Adipocyte (in vitro differentiated cells): ENCODE data around the gene CCDC171.

Experiments used
- DNase-seq: peaks from one replicate; pipeline ENCODE4 v3.0.0-alpha.2; 2015; ENCODE audit warnings: low read depth
- H3K27me3 ChIP-seq: replicated peaks from 2 replicates; pipeline ENCODE4 v1.7.0; 2013; ENCODE audit warnings: mild to moderate bottlenecking, low read length, moderate library complexity; ENCODE audit not compliant: control insufficient read depth, insufficient read depth
- H3K36me3 ChIP-seq: 2 replicates; pipeline ENCODE4 v1.7.0; 2013; ENCODE audit warnings: low read length, mild to moderate bottlenecking, moderate library complexity; ENCODE audit not compliant: control insufficient read depth, insufficient read depth, severe bottlenecking
- H3K4me1 ChIP-seq: 2 replicates; pipeline ENCODE4 v1.7.0; 2013; ENCODE audit warnings: mild to moderate bottlenecking, low read length, moderate library complexity; ENCODE audit not compliant: control insufficient read depth, insufficient read depth
- H3K4me3 ChIP-seq: 2 replicates; pipeline ENCODE4 v1.7.0; 2013; ENCODE audit warnings: mild to moderate bottlenecking, low read length, moderate library complexity
- H3K9ac ChIP-seq: 2 replicates; pipeline ENCODE4 v1.7.0; 2013; ENCODE audit warnings: mild to moderate bottlenecking, low read length, moderate library complexity
- H3K9me3 ChIP-seq: 2 replicates; pipeline ENCODE4 v1.7.0; 2013; ENCODE audit warnings: mild to moderate bottlenecking, low read length, moderate library complexity; ENCODE audit not compliant: control insufficient read depth

Gene CCDC171

GRCh38 chr9:15961217-15961616, 408.4 kb downstream of the CCDC171 start:
- peaks cover 7% of the 10 kb centered on the region for H3K4me1 ChIP-seq
- H3K9ac ChIP-seq, result no peak overlapping the region
- H3K9me3 ChIP-seq, result no peaks in the 10 kb centered on the region
- H3K36me3 ChIP-seq, result no peaks in the 10 kb centered on the region
- H3K27me3 ChIP-seq, result no peaks in the 10 kb centered on the region
- H3K4me3 ChIP-seq, result no peak overlapping the region
- DNase-seq, result no peak

DNA sequence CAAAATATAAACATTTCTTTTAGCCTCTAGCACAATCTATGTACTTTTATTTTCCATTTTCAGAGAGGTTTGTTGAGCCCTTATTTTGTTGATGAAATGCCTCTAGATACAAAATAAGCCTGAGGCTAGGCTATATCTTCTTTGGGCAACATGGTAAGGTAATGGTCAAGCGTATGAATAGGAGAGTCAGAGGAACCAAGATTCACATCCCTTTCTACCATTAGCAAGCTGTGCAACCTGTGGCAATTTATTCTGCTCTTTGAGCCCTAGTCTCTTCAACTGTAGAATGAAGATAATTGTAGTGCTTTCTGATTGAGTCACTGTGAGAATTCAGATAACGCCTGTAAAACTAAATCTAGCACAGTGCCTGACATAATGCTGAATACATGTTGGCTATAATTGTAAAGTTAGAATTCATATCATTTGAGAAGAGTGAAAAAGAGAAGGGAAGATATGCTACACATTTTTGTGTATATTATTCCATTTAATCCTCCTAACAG, 412.5 kb downstream of the CCDC171 start:
- Histone ChIP-seq H3K4me1 (peaks cover 7% of the 10 kb centered on the region), H3K9ac (no peak overlapping the region), H3K36me3 (no peaks in the 10 kb centered on the region), H3K4me3 (no peak overlapping the region), H3K27me3 (no peaks in the 10 kb centered on the region), H3K9me3 (no peaks in the 10 kb centered on the region)
- DNase-seq, result no peak

GRCh38 chr9:15966471-15966870, 413.6 kb downstream of the CCDC171 start:
- Histone ChIP-seq H3K36me3 (no peaks in the 10 kb centered on the region), H3K4me1 (no peaks in the 10 kb centered on the region), H3K9me3 (no peaks in the 10 kb centered on the region), H3K27me3 (no peaks in the 10 kb centered on the region), H3K4me3 (no peak overlapping the region), H3K9ac (no peak overlapping the region)
- no peak for DNase-seq

DNA sequence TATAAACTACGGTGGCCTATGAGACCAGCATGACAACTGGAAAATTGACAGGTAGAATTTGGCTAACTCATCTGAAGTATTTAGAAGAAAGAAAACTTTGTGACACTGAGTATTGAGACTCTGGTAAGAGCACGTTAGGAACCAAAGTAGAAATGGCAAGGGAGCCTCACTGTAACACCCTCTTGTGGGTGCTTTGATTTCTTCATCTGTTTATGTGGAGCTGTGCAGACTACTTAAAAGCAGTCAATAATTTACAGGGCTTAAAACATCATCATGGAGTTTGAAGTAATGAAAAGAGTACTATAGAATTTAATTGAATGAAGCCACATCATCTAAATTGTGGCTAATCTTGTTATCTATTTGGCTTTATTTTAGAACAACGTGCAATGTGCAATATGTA, 414.2 kb downstream of the CCDC171 start:
- H3K9ac ChIP-seq, result no peak overlapping the region
- H3K27me3 ChIP-seq, result no peaks in the 10 kb centered on the region
- DNase-seq, result no peak
- H3K4me1 ChIP-seq, result no peaks in the 10 kb centered on the region
- no peaks in the 10 kb centered on the region for H3K9me3 ChIP-seq
- H3K4me3 ChIP-seq, result no peak overlapping the region
- H3K36me3 ChIP-seq, result no peaks in the 10 kb centered on the region

GRCh38 chr9:15972760-15973159, 419.9 kb downstream of the CCDC171 start:
- no peaks in the 10 kb centered on the region for H3K27me3 ChIP-seq
- no peak overlapping the region for H3K4me3 ChIP-seq
- DNase-seq, result no peak

DNA sequence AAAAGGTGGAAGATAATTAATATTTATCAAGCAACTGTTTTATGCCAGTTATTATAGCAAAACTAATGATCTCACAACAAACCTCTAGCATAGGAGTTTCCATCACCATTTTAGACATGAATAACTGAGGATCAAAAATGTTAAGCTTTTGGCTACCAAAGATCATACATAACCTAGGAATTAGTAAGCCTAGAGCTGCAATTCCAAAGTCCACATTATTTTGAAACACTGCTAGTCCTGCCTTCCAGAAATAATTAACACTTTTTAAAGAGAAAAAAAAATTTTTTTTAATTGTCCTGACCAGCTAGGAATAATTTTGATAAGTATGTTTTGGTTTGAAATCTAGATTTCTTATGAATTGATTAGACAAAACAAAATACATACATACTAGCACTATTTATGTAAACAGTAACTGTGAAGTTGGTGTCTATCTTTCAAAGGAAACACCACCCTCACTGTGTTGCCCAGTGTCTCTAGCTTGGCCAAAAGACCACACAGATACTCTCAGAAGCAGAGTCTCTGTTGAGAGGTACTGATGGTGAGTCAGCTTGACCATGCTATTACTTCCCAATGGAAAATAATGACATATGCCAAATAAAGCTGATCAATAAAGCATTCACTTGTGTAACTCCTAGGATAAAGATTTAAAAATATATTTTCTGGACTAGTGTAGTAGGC, 422.4 kb downstream of the CCDC171 start:
- DNase-seq, result no peak
- Histone ChIP-seq H3K9ac (no peak overlapping the region), H3K4me1 (no peaks in the 10 kb centered on the region), H3K4me3 (no peak overlapping the region), H3K27me3 (no peaks in the 10 kb centered on the region), H3K9me3 (no peaks in the 10 kb centered on the region), H3K36me3 (no peaks in the 10 kb centered on the region)

More at GRCh38 chr9:15972760-15973159, 419.9 kb downstream of the CCDC171 start:
- Histone ChIP-seq H3K4me1 (no peaks in the 10 kb centered on the region), H3K9me3 (no peaks in the 10 kb centered on the region), H3K9ac (no peak overlapping the region), H3K36me3 (no peaks in the 10 kb centered on the region)

DNA sequence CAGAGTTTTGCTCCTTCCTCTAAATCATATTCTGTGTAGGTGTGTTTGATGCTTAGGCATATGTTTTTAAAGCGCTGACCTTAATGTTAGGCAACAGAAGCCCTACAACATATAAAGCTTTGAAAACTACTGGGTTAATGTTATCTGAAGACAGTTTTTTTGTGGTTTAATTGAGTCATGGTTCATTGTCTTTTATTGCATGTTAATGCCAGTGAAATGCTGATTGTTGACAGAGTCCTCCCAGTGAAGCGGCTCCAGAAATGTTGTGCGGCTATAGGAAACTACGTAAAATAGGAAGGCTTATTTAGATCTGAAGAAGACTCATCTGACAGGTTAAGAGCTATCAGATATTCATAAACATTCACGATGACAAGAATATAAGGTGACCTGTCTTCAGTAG, 424.6 kb downstream of the CCDC171 start:
- Histone ChIP-seq H3K9me3 (no peaks in the 10 kb centered on the region), H3K9ac (no peak overlapping the region), H3K27me3 (no peaks in the 10 kb centered on the region), H3K4me1 (no peaks in the 10 kb centered on the region), H3K4me3 (no peak overlapping the region), H3K36me3 (no peaks in the 10 kb centered on the region)
- no peak for DNase-seq

DNA sequence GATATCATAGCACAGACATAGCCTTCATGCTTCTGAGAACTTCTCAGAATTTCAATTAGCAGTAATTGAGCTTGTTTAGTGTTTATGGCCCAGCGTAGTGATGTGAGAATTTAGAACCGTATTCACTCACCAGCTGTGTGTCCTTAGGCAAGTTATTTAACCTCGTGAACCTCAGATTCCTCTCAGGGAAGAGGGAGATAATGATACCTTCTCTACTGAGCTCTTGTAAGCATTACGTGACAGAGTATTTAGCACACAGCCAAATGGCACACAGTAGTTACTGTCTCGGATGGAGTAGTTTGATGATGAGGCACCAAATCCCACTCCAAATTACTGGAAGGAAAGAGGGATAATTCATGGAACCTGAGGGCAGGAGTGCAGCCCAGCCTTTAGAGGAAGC, 429.3 kb downstream of the CCDC171 start:
- no peak overlapping the region for H3K9ac ChIP-seq

DNA sequence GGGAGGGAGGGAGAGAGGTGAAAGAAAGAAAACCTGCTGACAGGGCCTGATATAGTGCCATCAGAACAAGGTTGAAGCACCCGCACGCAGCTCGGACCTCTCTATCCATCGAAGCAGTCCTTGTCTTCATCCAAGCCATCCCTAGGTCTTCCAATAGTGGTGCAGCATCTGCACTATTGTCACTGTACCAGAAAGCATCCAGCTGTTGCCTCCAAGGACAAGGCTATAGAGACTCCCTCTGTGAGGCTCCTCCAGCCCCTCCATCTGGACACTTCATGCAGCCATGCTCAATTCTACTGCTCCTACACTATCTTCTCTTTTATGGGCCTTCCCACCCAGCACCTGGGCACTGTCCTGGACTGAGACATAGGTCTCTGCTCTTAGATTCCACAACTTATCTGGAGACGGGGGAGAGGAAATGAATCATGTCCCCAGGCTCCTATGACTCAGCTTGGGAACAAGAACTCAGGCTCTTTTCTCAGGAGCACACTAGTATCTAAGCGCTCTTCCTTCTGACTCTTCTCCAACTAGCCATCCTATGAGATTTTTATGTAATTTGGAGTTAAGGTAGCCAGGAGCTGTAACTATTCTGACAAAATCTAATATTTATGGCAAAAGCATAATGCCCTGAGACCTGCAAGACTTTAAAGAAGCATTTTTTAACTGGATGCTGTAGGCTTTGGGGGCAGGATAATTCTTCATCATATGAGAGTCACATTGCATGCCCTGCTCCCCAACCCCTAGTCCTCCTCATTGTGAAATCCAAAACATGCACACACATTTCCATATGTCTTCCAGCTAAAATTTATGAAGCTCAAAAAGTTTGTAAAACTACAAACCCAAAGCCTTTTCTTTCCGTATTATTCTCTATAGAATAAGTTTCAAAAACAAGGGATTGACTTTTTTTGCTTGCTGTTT, 446.8 kb downstream of the CCDC171 start:
- Histone ChIP-seq H3K4me3 (peak overlapping the region; percentile 53), H3K4me1 (peaks cover 17% of the 10 kb centered on the region), H3K27me3 (no peaks in the 10 kb centered on the region), H3K9ac (no peak overlapping the region), H3K9me3 (peaks cover 7% of the 10 kb centered on the region), H3K36me3 (no peaks in the 10 kb centered on the region)
- peak; percentile 75 for DNase-seq

More for the DNA sequence above, 429.3 kb downstream of the CCDC171 start:
- no peaks in the 10 kb centered on the region for H3K4me1 ChIP-seq
- no peaks in the 10 kb centered on the region for H3K9me3 ChIP-seq
- no peak for DNase-seq
- H3K36me3 ChIP-seq, result no peaks in the 10 kb centered on the region
- H3K4me3 ChIP-seq, result no peak overlapping the region
- no peaks in the 10 kb centered on the region for H3K27me3 ChIP-seq

- Histone ChIP-seq H3K4me1 (peaks cover 17% of the 10 kb centered on the region), H3K36me3 (no peaks in the 10 kb centered on the region), H3K9ac (no peak overlapping the region), H3K9me3 (peaks cover 1% of the 10 kb centered on the region), H3K4me3 (no peak overlapping the region), H3K27me3 (no peaks in the 10 kb centered on the region)
- no peak for DNase-seq
Measured at GRCh38 chr9:16000811-16001210, 448.0 kb downstream of the CCDC171 start.

DNA sequence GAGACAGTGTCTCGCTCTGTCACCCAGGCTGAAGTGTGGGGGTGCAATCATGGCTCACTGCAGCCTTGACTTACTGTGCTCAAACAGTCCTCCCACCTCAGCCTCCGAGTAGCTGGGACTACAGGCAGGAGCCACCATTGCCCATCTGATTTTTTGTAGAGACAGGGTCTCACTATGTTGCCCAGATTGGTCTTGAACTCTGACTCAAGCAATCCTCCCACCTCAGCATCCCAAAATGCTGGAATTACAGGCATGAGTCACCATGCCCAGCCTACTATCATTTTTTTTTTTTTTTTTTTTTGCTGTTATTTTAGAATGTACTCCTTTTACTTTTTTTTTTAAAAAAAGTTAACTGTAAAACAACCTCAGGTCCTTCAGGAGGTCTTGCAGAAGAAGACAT, 449.0 kb downstream of the CCDC171 start:
- Histone ChIP-seq H3K9me3 (no peaks in the 10 kb centered on the region), H3K9ac (no peak overlapping the region), H3K4me3 (no peak overlapping the region), H3K27me3 (no peaks in the 10 kb centered on the region), H3K36me3 (no peaks in the 10 kb centered on the region), H3K4me1 (peaks cover 17% of the 10 kb centered on the region)
- DNase-seq, result no peak
